Endothelial cell (in vitro differentiated cells): Measurements from ENCODE around the gene PODXL. TPM values are rescaled to one million over a fixed set of nuclear protein-coding genes. Genes with fewer than 3 reads are reported as not detected.

Experiments used
- DNase-seq: peaks from one replicate; pipeline ENCODE4 v3.0.0; 2021; ENCODE audit warnings: low spot score
- H3K27ac Mint-ChIP-seq: one replicate; pipeline ENCODE4 v1.8.0; 2021; ENCODE audit warnings: mixed read lengths, inconsistent platforms; ENCODE audit not compliant: unreplicated experiment
- H3K27me3 Mint-ChIP-seq: one replicate; pipeline ENCODE4 v1.8.0; 2021; ENCODE audit warnings: mild to moderate bottlenecking, moderate library complexity, mixed read lengths, inconsistent platforms; ENCODE audit not compliant: unreplicated experiment
- H3K36me3 Mint-ChIP-seq: one replicate; pipeline ENCODE4 v1.8.0; 2021; ENCODE audit warnings: mild to moderate bottlenecking, low read depth, mixed read lengths, inconsistent platforms; ENCODE audit not compliant: unreplicated experiment
- H3K4me1 Mint-ChIP-seq: one replicate; pipeline ENCODE4 v1.8.0; 2021; ENCODE audit warnings: mild to moderate bottlenecking, mixed read lengths, inconsistent platforms; ENCODE audit not compliant: unreplicated experiment
- H3K4me3 Mint-ChIP-seq: one replicate; pipeline ENCODE4 v1.8.0; 2021; ENCODE audit warnings: mild to moderate bottlenecking, mixed read lengths, inconsistent platforms; ENCODE audit not compliant: unreplicated experiment
- H3K9me3 Mint-ChIP-seq: one replicate; pipeline ENCODE4 v1.8.0; 2021; ENCODE audit warnings: mixed read lengths, inconsistent platforms; ENCODE audit not compliant: unreplicated experiment
- CTCF ChIP-seq: fragments of 200-600 bp; sonication (generic); IDR thresholded peaks from one replicate; pipeline ENCODE4 v1.5.0; 2021; ENCODE audit warnings: antibody characterized with exemption; ENCODE audit not compliant: unreplicated experiment
- total RNA-seq: library from RNA; stranded (reverse); fragmentation: NEBNext Ultra II Directional; extraction: Animal tissue kit (Norgen Biotek cat#: 25700); gene quantifications from one replicate; pipeline ENCODE4 v1.2.1, GENCODE V29; 2021; ENCODE audit not compliant: unreplicated experiment

Gene PODXL
- total RNA-seq, 1 donor from 2014 or later, result 302 TPM

DNA sequence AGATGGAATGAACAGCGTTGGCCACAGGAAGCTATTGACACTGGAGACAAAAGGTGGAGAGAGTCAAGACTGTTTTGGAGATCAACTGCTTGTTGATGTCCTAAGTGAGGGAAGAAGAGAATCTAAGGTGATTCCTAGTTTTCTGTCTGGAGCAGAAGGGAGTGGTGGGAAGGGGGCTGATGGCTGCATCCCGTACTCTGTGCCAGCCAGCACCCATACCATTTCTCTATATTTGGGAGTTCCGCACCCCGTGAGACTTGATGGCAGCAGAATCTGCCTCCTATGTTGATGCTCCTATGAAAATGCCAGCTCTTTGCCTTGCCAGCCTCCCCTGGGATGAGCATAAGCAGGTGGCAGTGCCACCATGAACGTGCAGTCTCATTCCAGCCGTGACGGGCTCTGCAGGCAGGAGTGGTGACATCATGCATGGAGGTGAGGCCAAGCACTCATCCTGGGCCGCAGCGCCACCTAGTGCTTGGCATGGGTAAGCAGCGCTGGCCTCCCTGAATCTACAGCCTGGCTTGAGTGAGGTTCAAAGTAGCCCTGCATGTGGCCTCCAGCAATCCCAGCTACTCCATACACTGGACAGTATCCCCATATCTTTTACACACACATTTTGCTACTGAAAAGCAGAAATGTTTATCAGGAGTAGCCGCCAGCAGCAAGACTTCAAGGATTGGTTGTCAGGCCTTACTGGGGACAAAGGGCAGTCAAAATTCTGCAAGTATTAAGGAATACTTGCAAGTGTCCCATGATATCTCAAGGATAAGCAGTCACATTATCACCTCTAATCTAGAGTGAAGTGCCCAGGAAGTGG lies 43.0 kb downstream of the PODXL start:
- Mint-ChIP-seq H3K36me3 (peaks cover 33% of the 10 kb centered on the region), H3K27ac (peak overlapping the region; percentile 76), H3K27me3 (peaks cover 10% of the 10 kb centered on the region), H3K4me1 (peaks cover 58% of the 10 kb centered on the region), H3K9me3 (no peaks in the 10 kb centered on the region), H3K4me3 (peak overlapping the region; percentile 43)
- TF ChIP-seq CTCF, result peak; percentile 87
- DNase-seq, result peak; percentile 90

GRCh38 chr7:131511774-131512535 lies 44.5 kb downstream of the PODXL start:
- Mint-ChIP-seq H3K36me3 (peaks cover 46% of the 10 kb centered on the region), H3K9me3 (no peaks in the 10 kb centered on the region), H3K4me1 (peaks cover 58% of the 10 kb centered on the region), H3K27ac (peak overlapping the region; percentile 65), H3K4me3 (peak overlapping the region; percentile 17), H3K27me3 (peaks cover 22% of the 10 kb centered on the region)
- TF ChIP-seq CTCF, result no peak
- DNase-seq, result no peak

DNA sequence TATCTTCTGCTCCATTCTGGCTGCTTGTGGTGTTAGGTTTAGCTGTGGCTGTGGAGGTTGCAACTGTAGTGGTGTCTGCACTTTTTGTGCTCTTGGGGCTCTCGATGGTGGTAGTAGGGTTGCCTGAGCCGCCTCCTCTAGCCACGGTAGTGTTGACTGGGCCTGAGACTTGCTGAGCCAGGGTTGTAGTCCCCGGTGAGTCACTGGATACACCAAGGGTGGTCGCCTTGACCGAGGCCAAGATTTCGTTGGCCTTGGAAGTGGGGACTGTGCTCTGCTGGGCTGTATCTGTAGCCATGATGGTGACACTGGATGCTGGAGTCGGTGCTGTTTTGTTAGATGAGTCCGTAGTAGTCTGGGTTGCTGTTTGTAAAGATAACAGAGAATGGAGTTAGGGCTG lies 45.4 kb downstream of the PODXL start:
- Mint-ChIP-seq H3K36me3 (peaks cover 55% of the 10 kb centered on the region), H3K27ac (peak overlapping the region; percentile 22), H3K4me3 (peak overlapping the region; percentile 26), H3K4me1 (peaks cover 61% of the 10 kb centered on the region), H3K27me3 (peaks cover 22% of the 10 kb centered on the region), H3K9me3 (no peaks in the 10 kb centered on the region)
- no peak for TF ChIP-seq CTCF
- DNase-seq, result no peak

DNA sequence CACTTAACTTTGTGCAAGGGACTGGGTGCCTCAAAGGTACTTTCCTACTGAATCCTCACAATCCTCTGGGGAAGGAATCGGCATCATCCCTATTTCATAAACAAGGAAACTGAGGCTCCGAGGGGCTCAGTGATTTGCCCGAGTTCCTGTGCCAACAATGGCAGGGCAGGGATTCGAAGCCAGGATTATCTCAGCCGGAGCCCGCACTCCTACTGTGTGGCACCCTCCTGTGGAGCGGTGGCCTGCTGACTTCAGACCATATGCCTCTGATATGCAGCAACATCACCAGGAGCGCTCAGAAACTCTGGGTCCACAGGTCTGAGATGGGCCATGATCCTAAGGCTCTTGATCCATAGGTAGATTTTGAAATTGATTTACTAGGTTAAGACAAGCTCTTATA lies 46.6 kb downstream of the PODXL start:
- no peak for TF ChIP-seq CTCF
- no peak overlapping the region for H3K27ac Mint-ChIP-seq
- H3K4me1 Mint-ChIP-seq, result peaks cover 62% of the 10 kb centered on the region
- peaks cover 58% of the 10 kb centered on the region for H3K36me3 Mint-ChIP-seq
- peaks cover 27% of the 10 kb centered on the region for H3K27me3 Mint-ChIP-seq
- H3K4me3 Mint-ChIP-seq, result no peak overlapping the region
- H3K9me3 Mint-ChIP-seq, result no peaks in the 10 kb centered on the region
- no peak for DNase-seq
